Islet precursor cell (in vitro differentiated cells): ENCODE results near the gene ROR1.

Experiments
- DNase-seq: peaks from one replicate; pipeline ENCODE4 v3.0.0-alpha.2; 2018

The ROR1 gene

DNA sequence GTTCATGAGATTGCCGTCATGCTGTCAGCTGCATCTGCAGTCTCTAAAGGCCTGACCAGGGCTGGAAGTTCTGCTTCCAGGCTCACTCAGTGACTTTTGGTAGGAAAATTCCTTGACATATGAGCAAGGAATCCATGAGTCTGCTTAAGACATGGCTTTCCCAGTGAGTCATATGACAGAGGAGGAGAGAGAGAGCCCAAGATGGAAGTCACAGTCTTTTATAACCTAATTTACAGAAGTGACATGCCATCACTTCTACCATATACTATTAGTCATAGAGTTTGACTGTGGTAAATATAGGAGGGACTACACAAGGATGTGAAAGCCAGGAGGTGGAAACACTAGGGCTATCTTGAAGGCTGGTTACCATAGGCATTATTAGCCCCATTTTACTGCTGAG, 115.2 kb downstream of the ROR1 start:
- peak; percentile 63 for DNase-seq

DNA sequence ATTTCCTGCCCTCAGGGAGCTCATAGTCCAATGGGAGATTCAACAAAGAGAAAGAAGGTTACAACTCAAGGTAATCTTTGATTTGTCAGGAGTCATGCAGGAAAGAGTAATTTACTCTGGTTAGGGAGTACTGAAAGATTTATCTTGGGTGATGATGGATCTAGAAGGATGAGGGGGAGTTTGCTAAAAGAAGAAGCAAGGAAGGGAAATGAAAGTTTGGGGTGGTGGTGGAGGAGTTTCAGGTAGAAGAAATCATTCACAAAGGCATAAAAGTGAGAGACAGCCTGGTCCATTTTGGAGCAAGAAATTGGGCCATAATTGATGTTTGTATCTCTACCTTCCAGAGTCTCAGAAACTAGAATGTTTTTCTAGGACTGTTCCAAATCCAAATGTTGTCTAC, 116.7 kb downstream of the ROR1 start:
- DNase-seq, result no peak

DNA sequence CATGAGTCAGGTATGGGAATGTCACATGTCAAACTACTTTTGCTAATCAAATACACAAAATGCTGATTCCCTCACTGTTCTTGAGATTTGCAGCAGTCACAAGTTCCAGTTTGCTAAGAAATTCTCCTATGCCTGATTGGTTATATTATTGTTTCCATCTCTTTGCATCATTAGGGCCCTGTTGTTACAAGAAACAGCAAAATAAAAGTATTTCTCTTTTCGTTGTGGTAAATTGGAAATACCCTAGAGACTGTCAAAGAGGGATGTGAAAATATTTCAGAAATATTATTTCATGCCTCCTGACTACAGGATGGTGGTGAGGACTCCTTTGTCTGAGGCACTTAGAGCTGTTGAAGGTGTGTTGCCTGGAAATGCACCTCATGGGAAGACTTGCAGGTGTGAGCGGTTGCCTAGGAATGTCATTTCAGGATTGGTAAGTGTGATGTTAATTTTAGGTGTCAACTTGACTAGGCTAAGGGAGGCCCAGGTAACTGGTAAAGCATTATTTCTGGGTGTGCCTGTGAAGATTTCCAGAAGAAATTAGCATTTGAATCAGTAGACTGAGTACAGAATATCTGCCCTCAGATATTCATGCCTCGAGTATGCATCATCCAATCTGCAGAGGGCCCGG, 117.4 kb downstream of the ROR1 start:
- DNase-seq, result no peak

DNA sequence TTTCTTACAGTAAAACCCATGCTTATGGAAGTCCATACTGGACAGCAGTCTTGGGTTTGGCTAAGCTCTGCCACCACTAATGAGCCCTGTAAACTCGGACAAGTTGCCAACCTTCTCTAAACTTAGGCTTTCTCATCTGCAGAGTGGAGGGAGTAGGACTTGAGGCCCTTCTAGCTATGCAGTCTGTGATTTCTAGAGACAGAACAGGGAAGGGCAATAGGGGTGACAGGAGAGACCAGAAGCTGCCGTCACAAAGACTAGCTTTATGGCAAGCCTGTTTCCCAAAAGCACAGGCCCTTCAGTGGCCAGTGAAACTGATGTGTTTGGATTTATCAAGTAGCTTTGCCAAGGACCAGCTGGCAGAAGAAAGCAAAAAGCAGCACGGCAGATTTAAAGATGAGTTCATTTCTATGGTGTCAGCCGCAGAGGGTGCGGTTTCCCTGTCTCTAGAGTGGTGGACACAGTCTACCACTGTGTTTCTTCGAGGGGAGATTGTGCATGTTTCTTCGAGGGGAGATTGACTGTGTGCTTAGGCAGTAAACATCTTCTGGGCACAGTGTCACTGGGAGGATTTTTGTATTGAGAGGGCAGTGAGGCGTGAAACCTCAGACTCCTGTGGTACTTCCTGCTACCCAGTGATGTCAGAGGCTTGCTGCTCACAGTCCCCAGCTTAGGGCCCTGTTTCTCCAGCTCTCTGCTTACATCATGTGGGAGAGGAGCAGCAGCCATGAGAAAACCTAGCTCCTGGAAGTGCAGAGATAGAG, 119.0 kb downstream of the ROR1 start:
- peak; percentile 67 for DNase-seq

DNA sequence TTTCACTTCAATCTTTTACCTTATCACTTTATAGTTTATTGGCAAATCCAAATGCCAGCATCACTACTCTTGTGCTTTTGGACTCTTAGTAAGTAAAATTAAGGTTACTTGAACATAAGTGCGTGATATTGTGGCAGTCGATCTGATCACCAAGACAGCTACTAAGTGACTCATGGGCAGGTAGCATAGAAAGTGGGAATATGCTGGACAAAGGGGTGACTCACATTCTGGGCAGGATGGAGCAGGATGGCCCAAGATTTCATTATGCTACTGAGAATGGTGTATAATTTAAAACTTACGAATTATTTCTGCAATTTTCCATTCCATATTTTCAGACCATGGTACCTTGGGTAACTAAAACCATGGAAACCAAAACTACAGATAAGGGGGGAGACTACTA, 120.2 kb downstream of the ROR1 start:
- DNase-seq, result no peak

DNA sequence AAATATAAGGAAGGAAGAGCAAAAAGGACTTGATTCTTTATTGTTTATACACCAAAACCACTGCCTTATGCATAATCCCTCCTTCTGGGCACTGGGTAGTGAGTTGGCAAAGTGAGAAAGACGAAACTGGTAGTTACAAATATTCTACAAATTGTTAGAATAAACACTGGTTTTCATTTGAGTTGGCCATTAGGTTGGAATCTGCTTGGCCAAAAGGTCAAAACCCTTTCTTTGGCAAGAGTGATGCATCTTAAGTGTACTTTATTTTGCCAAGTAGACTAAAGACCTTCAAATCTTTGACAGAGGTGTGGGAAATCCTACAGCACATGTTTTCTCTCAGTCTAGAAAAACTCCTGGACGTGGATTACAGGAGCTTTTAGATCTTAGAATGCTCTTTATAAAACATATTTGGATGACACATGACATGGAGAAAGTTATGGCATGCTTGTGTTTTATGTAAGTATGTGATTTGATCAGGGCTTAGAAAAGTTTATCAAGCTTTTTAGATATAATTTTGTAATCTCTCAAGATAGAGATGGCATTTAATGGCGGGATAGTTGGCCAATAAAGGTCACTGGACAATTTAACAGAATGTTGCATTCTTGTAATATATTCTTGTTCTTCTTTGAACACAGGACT, 120.9 kb downstream of the ROR1 start:
- DNase-seq, result no peak

DNA sequence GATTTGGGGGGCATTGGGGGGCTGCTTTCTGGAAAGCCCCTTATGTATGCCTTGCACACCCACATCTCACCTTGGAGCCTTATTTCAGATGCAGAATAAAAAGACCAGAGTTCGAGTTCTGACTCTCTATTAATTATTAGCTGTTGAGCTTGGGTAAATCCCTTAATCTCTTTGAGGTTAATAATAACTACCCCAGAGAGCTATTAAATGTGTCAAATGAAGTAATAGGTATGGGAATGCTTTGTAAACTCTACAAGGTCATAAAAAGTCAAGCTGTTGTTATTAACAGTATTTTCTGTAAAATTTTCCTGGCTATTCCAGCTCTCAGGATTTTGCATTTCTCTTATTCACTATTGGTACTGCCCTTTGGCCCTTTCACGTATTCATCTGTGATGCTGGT, 122.9 kb downstream of the ROR1 start:
- no peak for DNase-seq

DNA sequence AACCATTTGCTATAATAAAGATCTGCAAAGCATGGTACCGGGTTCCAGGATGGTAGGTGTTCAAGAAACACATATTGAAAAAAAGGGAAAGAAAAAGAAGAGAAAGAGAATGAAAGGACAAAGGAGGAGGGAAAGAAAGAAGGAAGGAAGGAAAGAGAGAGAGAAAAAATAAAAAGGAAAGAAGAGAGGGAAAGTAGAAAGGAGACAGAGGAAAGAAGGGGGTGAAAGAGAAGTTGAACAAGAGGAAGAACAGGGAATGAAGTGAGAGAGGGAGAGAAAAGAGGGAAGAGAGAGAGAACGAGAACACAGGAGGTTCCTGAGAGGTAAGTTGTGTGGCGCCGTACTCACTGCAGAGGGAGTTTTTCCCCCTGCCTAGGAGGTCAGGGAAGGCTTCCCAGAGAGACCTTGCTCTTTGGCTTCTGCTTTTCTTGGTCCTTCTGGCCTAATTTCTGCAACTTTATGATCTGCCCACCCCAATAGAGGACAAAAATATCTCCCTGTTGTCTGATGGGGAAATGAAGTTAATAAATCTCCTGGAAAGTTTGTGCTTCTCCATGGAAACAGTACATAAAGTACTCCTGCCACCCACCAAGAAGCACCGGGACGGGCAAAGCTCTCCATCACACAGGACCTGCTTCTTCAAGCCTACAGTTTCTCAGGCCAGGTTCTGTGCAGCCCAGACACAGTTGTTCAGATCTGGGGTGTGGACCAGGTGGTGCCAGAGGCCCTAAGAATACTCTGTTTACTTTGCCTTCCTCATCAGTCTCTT, 124.8 kb downstream of the ROR1 start:
- no peak for DNase-seq

DNA sequence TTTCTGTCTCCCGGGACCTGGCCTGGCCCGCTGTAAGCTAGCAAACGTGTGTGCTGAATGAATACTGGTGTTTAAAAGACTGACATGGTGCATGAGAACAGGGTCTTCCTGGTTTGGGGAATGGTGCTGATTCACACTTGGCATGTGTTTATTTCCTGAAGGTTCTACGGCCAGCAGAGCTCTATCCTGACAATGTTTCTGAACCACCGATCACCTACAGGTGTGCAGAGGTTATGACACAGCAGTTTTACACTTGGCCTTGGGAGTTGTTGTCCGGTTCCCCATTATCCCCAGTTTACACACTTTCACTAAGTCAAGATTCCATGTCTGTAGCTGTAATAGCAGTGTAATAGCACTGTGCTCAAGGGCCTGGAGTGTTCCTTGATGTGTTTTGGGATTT, 127.3 kb downstream of the ROR1 start:
- DNase-seq, result no peak

DNA sequence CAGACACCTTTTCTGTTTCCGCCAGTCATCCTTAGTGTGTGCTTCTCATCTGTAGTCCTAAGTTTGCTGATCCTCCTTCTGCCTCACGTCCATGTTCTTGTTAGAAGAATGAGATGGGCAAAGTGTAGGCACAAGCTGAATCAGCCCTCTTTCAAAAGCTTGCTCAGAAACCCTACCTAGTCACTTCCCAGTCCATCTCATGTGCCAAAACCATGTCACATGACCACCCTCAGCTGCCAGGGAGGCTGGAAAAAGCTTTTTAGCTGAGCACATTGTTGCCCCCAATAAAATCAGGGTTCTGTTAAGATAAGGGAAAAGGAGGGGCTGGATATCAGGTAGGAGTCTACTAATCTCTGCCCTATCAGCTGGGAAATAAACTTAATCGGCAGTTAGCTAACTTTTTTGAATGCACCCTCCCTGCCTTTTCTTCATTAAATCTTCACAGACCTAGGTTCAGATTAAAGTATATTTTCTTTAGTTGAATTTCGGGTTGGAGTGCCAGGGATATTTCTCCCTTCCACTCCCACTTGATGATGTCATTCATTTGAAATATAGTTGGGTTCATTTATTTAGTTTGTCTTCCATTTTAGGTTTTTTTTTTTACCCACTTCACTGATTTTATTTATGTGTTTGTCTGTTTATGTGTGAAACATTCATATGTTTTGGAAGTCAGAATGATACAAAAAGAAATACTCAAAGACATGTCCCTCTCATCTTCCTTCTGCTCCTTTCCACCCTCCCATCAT, 129.2 kb downstream of the ROR1 start:
- no peak for DNase-seq

DNA sequence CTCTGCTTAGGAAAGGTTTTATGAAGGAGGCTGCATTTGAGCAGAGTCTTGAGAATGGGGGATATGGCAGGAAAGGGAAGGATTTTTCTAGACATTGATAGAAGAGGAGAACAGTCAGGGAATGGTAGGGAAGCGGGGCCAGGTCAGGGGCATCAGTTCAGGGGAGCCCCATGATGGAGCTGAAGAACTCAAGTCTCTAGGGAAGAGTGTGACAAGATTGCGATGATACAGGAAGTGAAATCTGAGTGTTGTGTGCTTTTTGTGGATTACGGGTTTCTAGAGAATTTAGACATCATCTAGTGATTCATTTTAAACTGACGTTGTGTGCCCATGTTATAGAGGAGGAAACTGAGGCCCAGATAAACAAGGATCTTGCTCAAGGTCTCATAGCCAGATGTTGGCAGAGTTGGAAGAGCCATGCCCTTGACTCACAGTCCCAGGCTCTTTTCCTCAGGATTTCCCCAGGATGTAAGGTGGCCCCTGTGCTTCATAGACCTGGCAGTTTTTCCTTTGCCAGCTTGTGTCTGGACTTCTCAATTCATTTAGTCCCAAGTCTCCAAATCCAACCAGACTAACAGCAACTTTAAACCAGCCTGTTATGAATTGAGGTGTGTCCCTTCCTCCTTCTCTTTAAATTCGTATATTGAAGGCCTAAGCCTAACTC, 130.3 kb downstream of the ROR1 start:
- no peak for DNase-seq

DNA sequence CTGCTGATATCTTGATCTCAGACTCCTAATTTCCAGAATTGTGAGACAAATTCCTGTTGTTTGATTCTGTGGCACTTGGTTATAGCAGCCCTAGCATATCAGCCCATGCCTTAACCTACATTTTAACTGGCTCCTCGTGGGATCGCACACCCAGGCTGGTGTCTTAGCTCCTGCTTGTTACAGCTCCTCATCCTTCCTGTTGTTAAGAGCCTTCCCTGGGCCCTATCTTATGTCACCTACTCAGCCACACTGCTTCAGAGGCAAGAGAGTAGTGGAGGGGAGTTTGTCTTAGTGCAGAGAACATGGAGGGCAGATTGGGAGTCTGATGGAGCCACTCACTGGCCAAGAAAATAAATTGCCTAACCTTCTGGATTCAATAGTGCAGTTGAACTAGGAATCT, 131.0 kb downstream of the ROR1 start:
- no peak for DNase-seq

DNA sequence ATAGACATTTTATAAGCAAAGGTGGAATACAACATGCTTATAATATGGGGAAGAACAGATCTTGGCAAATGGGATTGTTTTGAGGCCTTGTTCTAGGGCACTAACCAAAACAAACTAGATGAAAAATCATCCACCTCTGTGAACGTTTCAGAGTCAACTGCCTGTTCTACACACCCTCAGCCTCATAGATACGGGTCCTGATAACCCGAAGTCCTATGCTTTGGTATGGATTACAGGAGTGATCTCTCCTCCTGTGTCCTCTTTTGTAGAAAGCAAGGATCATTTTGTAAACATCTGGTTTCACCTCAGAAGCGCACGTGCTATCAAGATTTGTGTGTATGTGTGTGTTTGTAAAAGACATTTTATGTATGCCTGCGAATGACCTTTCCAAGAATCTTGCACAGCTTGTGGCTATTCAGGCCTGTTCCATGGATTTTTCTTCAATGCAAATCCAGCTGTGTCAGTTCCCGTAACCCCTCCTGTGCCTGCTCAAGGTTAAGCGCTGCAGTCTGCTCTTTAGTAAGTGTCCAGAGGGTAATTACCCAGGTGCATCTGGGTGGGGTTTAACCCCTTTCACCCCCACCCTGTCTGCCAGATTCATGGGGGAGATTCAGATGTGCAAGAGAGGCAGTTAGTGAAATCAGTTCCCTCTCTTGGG, 132.4 kb downstream of the ROR1 start:
- peak; percentile 55 for DNase-seq

DNA sequence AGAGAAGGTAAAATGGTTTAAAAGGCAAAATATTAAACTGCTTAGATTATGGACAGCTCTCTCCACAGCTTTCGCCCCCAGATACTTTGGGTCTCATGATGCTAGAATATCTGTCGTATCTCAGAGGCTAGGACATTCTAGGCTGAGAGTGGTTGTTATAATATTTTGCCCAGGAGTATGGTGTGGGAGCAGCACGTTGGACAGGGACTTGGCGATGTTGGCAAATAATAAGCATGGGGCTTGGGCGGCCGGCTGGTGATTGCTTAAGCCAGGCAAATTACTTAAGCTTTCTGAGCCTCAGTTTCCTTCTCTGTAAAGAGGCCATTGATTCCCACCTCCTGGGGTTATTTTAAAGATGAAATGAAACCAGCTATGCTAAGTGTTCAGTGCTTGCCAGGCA, 133.2 kb downstream of the ROR1 start:
- DNase-seq, result no peak

DNA sequence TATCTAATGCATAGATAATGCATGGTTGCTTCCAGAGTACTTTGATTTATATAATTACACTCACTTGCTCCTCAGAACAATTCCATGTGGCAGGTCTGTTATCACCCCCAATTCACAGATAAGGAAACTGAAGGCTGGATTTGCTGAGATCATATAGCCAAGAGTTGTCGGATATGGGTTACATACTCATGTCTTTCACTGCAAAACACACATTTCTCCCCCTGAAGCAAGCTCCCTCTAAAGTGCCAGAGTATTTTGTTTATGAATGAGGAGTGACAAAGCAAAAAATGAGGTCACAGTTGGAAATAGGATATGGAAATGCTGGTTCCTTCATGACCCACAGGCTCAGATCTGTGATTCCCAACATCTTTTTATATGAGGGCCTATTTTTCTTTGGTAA, 134.2 kb downstream of the ROR1 start:
- DNase-seq, result no peak

DNA sequence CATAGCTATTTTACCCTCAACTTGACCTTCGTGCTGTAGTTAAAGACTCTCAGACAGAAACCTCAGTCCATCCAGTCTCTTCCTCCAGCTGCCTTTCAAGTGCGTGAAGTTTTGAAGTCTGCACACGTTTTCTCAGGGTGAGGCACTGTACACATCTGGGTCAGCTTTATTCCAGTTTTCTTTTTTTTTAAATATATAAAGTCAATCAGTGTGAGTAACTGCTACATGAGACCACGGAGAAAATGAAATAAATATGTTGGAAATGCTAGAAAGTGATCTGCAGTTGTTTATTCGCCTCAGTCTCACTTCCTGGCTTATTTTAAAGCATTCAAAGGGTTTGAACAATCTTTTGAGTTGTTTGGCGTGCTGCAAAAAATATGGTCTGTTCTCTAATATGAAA, 135.7 kb downstream of the ROR1 start:
- no peak for DNase-seq

DNA sequence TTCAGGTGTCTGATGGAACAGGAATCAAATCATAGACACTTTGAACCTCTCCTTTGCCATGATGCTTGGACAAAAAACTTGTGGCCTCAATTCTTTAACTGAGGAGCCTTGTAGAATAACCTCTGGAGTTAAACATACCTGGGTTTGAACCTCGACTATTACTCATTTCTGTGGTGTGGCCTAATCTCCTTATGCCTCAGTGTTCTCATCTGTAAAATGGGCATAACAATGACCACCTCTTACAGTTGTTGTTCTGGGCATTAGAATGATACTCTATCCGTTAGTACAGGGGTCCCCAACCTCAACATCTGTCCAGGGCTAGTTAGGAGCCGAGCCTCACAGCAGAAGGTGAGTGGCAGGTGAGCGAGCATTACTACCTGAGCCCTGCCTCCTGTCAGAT, 137.2 kb downstream of the ROR1 start:
- DNase-seq, result no peak

DNA sequence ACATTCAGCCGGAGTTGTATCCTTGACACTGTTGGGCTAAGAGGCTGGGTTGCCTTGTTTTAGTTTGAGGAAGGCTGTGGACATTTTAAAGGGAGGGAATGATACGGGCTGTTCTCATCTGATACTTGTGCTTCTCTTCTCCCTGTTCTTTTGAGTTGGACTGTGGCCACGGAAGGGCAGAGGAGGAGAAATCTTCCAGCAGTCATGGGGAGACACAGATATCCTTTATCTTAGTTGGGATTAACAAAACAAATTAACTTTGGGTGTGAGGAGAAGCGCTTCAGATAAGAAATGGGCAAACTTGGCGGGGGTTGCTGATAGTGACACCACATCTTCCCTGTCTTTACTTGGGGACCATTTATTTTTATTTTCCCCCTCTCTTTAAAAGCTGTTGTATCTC, 138.8 kb downstream of the ROR1 start:
- DNase-seq, result no peak

DNA sequence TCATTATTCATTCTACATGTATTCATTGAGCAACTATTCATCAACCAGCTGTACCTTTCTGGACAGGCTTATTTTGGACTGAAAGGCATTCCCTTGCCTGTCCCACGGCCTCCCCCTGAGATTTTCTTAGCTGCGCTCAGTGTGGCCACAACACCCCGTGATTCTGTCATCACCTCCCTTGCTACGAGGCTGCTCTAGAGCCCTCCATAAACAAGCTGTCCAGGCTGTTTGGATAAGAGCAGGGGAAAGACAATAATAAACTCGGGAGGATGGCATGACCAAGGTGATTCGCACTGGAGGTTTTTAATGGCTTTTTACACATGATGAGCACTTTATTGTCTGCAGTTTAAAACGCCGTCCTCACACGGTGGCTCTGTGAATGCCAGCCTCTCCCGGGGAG, 139.7 kb downstream of the ROR1 start:
- no peak for DNase-seq

DNA sequence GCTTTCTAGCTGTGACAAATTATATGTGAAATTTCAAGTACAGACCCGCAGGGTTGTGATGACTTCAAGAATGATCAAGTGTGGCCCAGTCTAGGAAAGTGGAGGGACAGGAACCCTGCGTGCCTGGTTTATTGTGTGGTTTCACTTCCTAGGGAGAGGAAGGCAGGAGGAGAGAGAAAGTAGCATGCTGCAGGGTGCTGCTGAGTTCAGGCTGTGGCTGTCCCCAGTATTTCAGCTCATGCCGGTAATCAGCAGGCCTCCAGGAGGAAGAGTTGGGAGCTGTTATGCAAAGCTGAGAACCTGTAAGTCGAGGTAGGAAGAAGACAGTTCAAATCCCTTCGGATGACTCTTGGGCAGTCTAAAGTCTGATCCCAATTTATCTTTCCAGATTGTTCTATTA, 140.4 kb downstream of the ROR1 start:
- DNase-seq, result no peak

DNA sequence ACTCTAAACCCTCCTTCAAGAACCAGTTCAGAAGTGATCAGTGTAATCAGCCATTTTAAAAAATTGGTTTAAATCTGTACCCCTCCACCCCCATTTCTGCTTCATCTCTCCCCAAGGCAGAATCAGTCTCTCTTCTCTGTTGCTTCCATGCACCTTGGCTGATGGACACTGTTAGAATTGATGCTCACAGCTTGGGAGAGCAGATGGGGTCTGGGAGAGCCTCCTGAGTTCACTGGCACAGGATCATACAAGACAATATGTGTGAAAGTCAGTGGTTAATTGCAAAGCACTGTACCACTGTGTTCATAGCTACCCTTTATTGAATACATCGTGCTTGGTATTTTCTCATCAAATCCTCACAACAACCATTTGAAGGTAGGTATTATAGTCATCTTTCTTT, 140.9 kb downstream of the ROR1 start:
- DNase-seq, result no peak

DNA sequence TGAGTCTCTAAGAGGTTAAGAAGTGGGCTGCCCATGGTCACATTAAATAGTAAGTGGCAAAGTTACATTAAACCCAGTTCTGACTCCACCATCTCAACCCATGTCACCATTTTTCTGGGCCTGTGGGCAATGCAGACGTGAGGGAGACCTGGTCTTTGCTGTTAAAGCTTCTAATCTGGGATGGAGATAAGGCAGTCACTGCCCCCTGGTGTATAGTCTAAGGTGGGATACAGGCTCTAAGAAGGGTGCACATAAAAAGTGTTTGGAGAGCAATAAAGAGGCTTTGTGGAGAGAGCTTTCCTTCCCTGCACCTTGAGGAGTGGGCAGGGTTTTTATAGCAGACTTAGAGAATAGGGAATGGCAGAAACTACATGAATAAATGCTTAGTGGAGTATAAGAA, 141.3 kb downstream of the ROR1 start:
- no peak for DNase-seq
